Keratinocyte (primary cell): ENCODE data around the gene ALAS2. TPM values are rescaled to one million over a fixed set of nuclear protein-coding genes. Genes with fewer than 3 reads are reported as not detected.

Experiments used
- DNase-seq: peaks from one replicate; pipeline ENCODE4 v3.0.0-alpha.2; 2011; ENCODE audit warnings: low read depth, missing footprints, low spot score
- FAIRE-seq: peaks from 2 replicates; lab custom pipeline; 2011; peaks lifted over from hg19 to GRCh38; lab: Jason Lieb, UNC
- H2AFZ ChIP-seq: 2 replicates; pipeline ENCODE4 v1.6.0; 2012; ENCODE audit warnings: low read length, control low read depth, inconsistent platforms; ENCODE audit not compliant: control insufficient read depth
- H3K27ac ChIP-seq: 2 replicates; pipeline ENCODE4 v1.5.1; 2011; ENCODE audit warnings: low read length; ENCODE audit not compliant: control insufficient read depth, insufficient read depth
- H3K27me3 ChIP-seq: 3 replicates; pipeline ENCODE4 v1.6.0; 2011; ENCODE audit warnings: low read length; ENCODE audit not compliant: control insufficient read depth, insufficient read depth; ENCODE audit errors: extremely low read depth
- H3K36me3 ChIP-seq, 2 experiments: 2 replicates in 1 of 2; 3 replicates in 1 of 2; pipeline ENCODE4 v1.5.1; 2011; ENCODE audit warnings: low read length in 2 of 2, mild to moderate bottlenecking in 1 of 2; ENCODE audit not compliant: control insufficient read depth in 2 of 2, insufficient read depth in 2 of 2; ENCODE audit errors: extremely low read depth in 1 of 2
- H3K4me1 ChIP-seq: 3 replicates; pipeline ENCODE4 v1.5.1; 2011; ENCODE audit warnings: low read length; ENCODE audit not compliant: control insufficient read depth, insufficient read depth; ENCODE audit errors: extremely low read depth
- H3K4me2 ChIP-seq: 3 replicates; pipeline ENCODE4 v1.6.0; 2011; ENCODE audit warnings: low read depth, low read length; ENCODE audit not compliant: control insufficient read depth, insufficient read depth; ENCODE audit errors: extremely low read depth
- H3K4me3 ChIP-seq, 3 experiments: fragments of 200-600 bp in 1 of 3; sonication (generic) in 1 of 3; 2 replicates in 2 of 3; 3 replicates in 1 of 3; pipeline ENCODE4 v1.5.1; 2011 to 2016; ENCODE audit warnings: low read length in 3 of 3, mild to moderate bottlenecking in 3 of 3, control low read depth in 2 of 3, inconsistent platforms in 1 of 3, low read depth in 1 of 3, mixed read lengths in 1 of 3, mixed run types in 1 of 3, moderate library complexity in 1 of 3; ENCODE audit not compliant: control insufficient read depth in 2 of 3, insufficient read depth in 2 of 3; ENCODE audit errors: extremely low read depth in 1 of 3
- H3K79me2 ChIP-seq: 2 replicates; pipeline ENCODE4 v1.6.0; 2012; ENCODE audit warnings: low read length; ENCODE audit not compliant: control insufficient read depth, insufficient read depth
- H3K9ac ChIP-seq: 3 replicates; pipeline ENCODE4 v1.6.0; 2011; ENCODE audit warnings: low read length; ENCODE audit not compliant: control insufficient read depth, insufficient read depth; ENCODE audit errors: extremely low read depth
- H3K9me1 ChIP-seq: 3 replicates; pipeline ENCODE4 v1.6.0; 2011; ENCODE audit warnings: low read length; ENCODE audit not compliant: control insufficient read depth, insufficient read depth; ENCODE audit errors: extremely low read depth
- H3K9me3 ChIP-seq: 2 replicates; pipeline ENCODE4 v1.5.1; 2012; ENCODE audit warnings: low read depth, low read length; ENCODE audit not compliant: control insufficient read depth
- H4K20me1 ChIP-seq: 3 replicates; pipeline ENCODE4 v1.6.0; 2011; ENCODE audit warnings: low read length; ENCODE audit not compliant: control insufficient read depth, insufficient read depth; ENCODE audit errors: extremely low read depth
- CTCF ChIP-seq, 3 experiments: IDR thresholded peaks in 1 of 3; conservative IDR thresholded peaks in 1 of 3; optimal IDR thresholded peaks in 1 of 3; 2 replicates in 2 of 3; 3 replicates in 1 of 3; pipeline versions ENCODE3 to v1.5.1; 2011; ENCODE audit warnings: low read length in 3 of 3, mild to moderate bottlenecking in 3 of 3, moderate library complexity in 2 of 3, control low read depth in 1 of 3, inconsistent platforms in 1 of 3; ENCODE audit not compliant: insufficient read depth in 2 of 3; ENCODE audit errors: extremely low read depth in 1 of 3
- EZH2 ChIP-seq: IDR thresholded peaks from one replicate; pipeline ENCODE4 v1.6.1; 2012; ENCODE audit warnings: inconsistent platforms, mild to moderate bottlenecking, low read length, moderate library complexity
- dilution Hi-C: fragments of 300-500 bp; cut with MboI; formaldehyde crosslinking; loops from one replicate; pipeline ENCODE4 v1.7.0; 2020; ENCODE audit warnings: low sequenced_read_pairs; ENCODE audit not compliant: extremely low pct_ligation_motif_present
- polyA plus RNA-seq, 5 experiments: library from polyadenylated mRNA; depleted of rRNA in 3 of 5; stranded (reverse) in 3 of 5; stranded (forward) in 1 of 5; unstranded in 1 of 5; fragments of >200 nt; gene quantifications; 1 replicate in 1 of 5; 2 replicates in 3 of 5; 3 replicates in 1 of 5; pipeline versions ENCODE4 v1.2.1 to v1.2.3, GENCODE V29; 2011 to 2012; ENCODE audit warnings: missing spikeins in 2 of 5, low read depth in 1 of 5, low replicate concordance in 1 of 5

Gene ALAS2
- polyA plus RNA-seq, 1 donor (not counting 4 experiments of a cell fraction or from before 2014, with no cell fraction given), result not detected

GRCh38 chrX:54980334-54980733, 50.4 kb downstream of the ALAS2 start:
- Histone ChIP-seq H3K4me2 (no peak overlapping the region), H4K20me1 (no peaks in the 10 kb centered on the region), H3K4me3 (no peak overlapping the region), H3K9ac (no peak overlapping the region), H3K27ac (no peak overlapping the region), H2AFZ (no peak overlapping the region), H3K36me3 (no peaks in the 10 kb centered on the region), H3K27me3 (no peaks in the 10 kb centered on the region), H3K4me1 (no peaks in the 10 kb centered on the region), H3K79me2 (no peaks in the 10 kb centered on the region), H3K9me3 (no peaks in the 10 kb centered on the region), H3K9me1 (no peaks in the 10 kb centered on the region)
- TF ChIP-seq CTCF (optimal IDR thresholded peaks at IDR 0.05 in 1 of 3, IDR thresholded peaks at IDR 0.05 in 1 of 3, conservative IDR thresholded peaks at IDR 0.05 in 1 of 3; ENCODE audit: extremely low read depth in 1 of 3, insufficient read depth in 2 of 3, low read length in 3 of 3) (no peak), EZH2 (no peak)
- FAIRE-seq (no peak), DNase-seq (no peak)
- dilution Hi-C loops, result no loop called here

- H3K79me2 ChIP-seq, result no peaks in the 10 kb centered on the region
- DNase-seq (no peak), FAIRE-seq (no peak)
- dilution Hi-C loops, result no loop called here
- no peaks in the 10 kb centered on the region for H3K9me3 ChIP-seq
- H3K9ac ChIP-seq, result no peak overlapping the region
- no peaks in the 10 kb centered on the region for H3K9me1 ChIP-seq
- no peak overlapping the region for H3K4me2 ChIP-seq
- H3K4me3 ChIP-seq, result no peak overlapping the region
- no peak for TF ChIP-seq EZH2
- no peak for TF ChIP-seq CTCF (optimal IDR thresholded peaks at IDR 0.05 in 1 of 3, IDR thresholded peaks at IDR 0.05 in 1 of 3, conservative IDR thresholded peaks at IDR 0.05 in 1 of 3; ENCODE audit: extremely low read depth in 1 of 3, insufficient read depth in 2 of 3, low read length in 3 of 3)
- no peak overlapping the region for H2AFZ ChIP-seq
- H4K20me1 ChIP-seq, result no peaks in the 10 kb centered on the region
- no peak overlapping the region for H3K27ac ChIP-seq
- no peaks in the 10 kb centered on the region for H3K27me3 ChIP-seq
- H3K4me1 ChIP-seq, result no peaks in the 10 kb centered on the region
- H3K36me3 ChIP-seq, result no peaks in the 10 kb centered on the region
Observed at GRCh38 chrX:54979432-54979831, 51.3 kb downstream of the ALAS2 start.
